ENCODE data around the gene POLR2E. TPM values are rescaled to one million over a fixed set of nuclear protein-coding genes. Genes with fewer than 3 reads are reported as not detected.

Gene POLR2E
- polyA plus RNA-seq, 3 donors from 2014 or later, result 182 to 288 (median 237) TPM

- Mint-ChIP-seq H3K4me3 (no peak overlapping the region), H3K27me3 (ENCODE audit: low read depth in 3 of 3) (peaks cover 10 to 16% (median 13%) of the 10 kb centered on the region in 3 donors), H3K27ac (peak overlapping the region in 1 of 6 donors; percentile 7), H3K9me3 (no peaks in the 10 kb centered on the region), H3K4me1 (peaks cover 36 to 44% of the 10 kb centered on the region in 2 donors), H3K36me3 (peaks cover 4 to 5% (median 4%) of the 10 kb centered on the region in 3 donors)
- DNase-seq, result no peak
Measured at GRCh38 chr19:1090731-1091543, 4.2 kb downstream of the POLR2E start.

DNA sequence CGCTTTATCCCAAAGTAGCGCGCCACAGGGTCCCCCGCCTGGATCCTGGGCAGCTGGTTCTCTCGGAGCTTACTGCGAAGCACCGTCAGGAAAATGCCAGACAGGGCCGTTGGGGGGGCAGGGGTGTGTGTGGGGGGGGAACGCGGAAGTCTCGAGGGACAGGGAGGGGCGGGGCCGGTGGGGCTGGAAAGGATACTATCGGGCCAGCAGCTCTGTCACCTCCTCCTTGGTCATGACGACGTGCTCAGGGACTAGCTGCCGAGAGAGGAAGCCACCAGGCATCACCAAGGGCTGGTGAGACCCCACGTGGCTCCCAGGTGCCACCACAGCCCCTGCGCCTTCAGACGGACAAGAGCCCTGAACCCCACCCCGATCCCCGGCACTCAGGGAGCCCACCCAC lies 5.3 kb downstream of the POLR2E start:
- peaks cover 32 to 42% of the 10 kb centered on the region in 2 donors for H3K4me1 Mint-ChIP-seq
- H3K36me3 Mint-ChIP-seq, result peaks cover 4 to 11% (median 8%) of the 10 kb centered on the region in 3 donors
- H3K4me3 Mint-ChIP-seq, result no peak overlapping the region
- H3K27ac Mint-ChIP-seq, result peak overlapping the region in 2 of 6 donors; percentile 7 to 17
- H3K9me3 Mint-ChIP-seq, result no peaks in the 10 kb centered on the region
- DNase-seq, result peak in 2 of 3 donors; percentile 37 to 49
- peaks cover 11 to 18% (median 13%) of the 10 kb centered on the region in 3 donors for H3K27me3 Mint-ChIP-seq (ENCODE audit: low read depth in 3 of 3)

DNA sequence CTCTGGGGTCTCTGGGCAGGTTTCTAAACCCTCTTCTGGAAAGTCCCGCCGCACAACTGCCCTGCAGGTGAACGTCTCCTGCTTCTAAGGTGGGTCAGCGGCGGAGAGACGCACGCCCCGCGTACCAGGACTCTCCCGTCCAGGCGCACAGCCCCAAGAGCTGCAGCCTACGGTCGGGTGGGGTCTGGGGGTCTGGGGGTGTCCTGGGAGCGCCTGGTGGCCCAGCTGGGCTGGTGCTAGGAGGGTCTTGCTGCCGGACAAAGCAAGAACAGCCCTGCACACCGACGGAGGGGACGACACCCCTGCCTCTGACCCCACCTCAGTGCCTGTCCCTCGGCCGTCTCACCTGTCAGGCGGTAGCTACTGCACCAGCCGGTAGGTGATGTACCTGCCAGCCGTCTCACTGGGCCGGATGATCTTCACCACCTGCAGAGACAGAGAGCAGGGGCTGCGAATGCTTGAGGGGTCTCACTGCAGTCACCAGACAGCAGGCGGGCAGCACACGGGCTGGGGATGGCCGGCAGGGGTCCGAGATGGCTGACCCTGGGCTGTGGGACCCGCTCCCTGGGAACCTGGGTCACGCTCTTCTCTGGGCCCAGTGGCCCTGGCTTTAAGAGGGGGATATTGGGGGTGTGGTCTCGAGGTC lies 5.9 kb downstream of the POLR2E start:
- no peak for DNase-seq
- no peak overlapping the region for H3K4me3 Mint-ChIP-seq
- peak overlapping the region in 2 of 6 donors; percentile 20 to 30 for H3K27ac Mint-ChIP-seq
- H3K9me3 Mint-ChIP-seq, result no peaks in the 10 kb centered on the region
- H3K27me3 Mint-ChIP-seq (ENCODE audit: low read depth in 3 of 3), result peaks cover 11 to 18% (median 13%) of the 10 kb centered on the region in 3 donors
- peaks cover 30 to 42% of the 10 kb centered on the region in 2 donors for H3K4me1 Mint-ChIP-seq
- H3K36me3 Mint-ChIP-seq, result peaks cover 4 to 16% (median 11%) of the 10 kb centered on the region in 3 donors

DNA sequence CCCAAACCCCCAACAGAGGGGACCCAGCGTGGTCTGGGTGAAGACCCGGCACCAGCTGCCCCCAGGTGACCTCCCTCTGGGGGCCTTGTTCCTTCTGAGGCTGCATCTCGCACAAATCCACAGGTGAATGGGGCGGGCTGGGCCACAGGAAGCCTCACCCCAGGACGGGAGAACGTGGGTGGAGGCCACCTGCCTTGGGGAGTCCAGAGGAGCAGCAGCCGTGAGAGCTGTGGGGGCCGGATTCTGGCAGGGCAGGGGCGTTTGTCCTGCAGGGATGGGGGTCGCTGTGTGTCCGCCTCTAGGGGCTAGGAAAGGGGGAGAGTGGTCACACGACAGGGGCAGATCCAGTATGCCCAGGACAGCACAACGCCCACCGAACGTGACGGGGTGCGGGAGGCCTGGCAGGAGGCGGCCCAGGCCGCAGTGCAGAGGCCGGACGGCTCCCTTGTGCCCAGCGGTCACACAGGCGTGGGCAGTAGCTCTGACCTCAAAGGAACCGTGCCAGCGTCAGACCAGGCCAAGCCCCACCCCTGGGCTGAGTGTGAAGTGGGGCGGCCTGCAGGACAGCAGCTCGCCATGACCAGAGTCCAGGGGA lies 6.7 kb downstream of the POLR2E start:
- Mint-ChIP-seq H3K4me1 (peaks cover 22 to 35% of the 10 kb centered on the region in 2 donors), H3K9me3 (no peaks in the 10 kb centered on the region)
- DNase-seq, result no peak

GRCh38 chr19:1087813-1088415 lies 7.3 kb downstream of the POLR2E start:
- H3K4me1 Mint-ChIP-seq, result peaks cover 18 to 31% of the 10 kb centered on the region in 2 donors
- H3K9me3 Mint-ChIP-seq, result no peaks in the 10 kb centered on the region
- peaks cover 4 to 16% (median 11%) of the 10 kb centered on the region in 3 donors for H3K36me3 Mint-ChIP-seq
- DNase-seq, result peak; percentile 36 to 40 (median 37)
- peaks cover 9 to 20% (median 13%) of the 10 kb centered on the region in 3 donors for H3K27me3 Mint-ChIP-seq (ENCODE audit: low read depth in 3 of 3)
- H3K4me3 Mint-ChIP-seq, result peak overlapping the region; percentile 24 to 46 (median 45)
- peak overlapping the region; percentile 87 to 93 (median 90) for H3K27ac Mint-ChIP-seq

More for the DNA sequence above, 6.7 kb downstream of the POLR2E start:
- Mint-ChIP-seq H3K36me3 (peaks cover 4 to 16% (median 11%) of the 10 kb centered on the region in 3 donors), H3K27me3 (ENCODE audit: low read depth in 3 of 3) (peaks cover 9 to 18% (median 13%) of the 10 kb centered on the region in 3 donors), H3K4me3 (no peak overlapping the region), H3K27ac (peak overlapping the region; percentile 35 to 93 (median 74))

GRCh38 chr19:1086613-1087012 lies 8.6 kb downstream of the POLR2E start:
- peaks cover 9 to 26% (median 13%) of the 10 kb centered on the region in 3 donors for H3K27me3 Mint-ChIP-seq (ENCODE audit: low read depth in 3 of 3)
- H3K4me3 Mint-ChIP-seq, result no peak overlapping the region
- H3K27ac Mint-ChIP-seq, result peak overlapping the region in 2 of 6 donors; percentile 17 to 93
- peaks cover 4 to 16% (median 11%) of the 10 kb centered on the region in 3 donors for H3K36me3 Mint-ChIP-seq
- H3K4me1 Mint-ChIP-seq, result peaks cover 18 to 27% of the 10 kb centered on the region in 2 donors
- no peaks in the 10 kb centered on the region for H3K9me3 Mint-ChIP-seq
- no peak for DNase-seq

- peaks cover 18 to 30% of the 10 kb centered on the region in 2 donors for H3K4me1 Mint-ChIP-seq
- H3K36me3 Mint-ChIP-seq, result peaks cover 4 to 16% (median 11%) of the 10 kb centered on the region in 3 donors
- H3K9me3 Mint-ChIP-seq, result no peaks in the 10 kb centered on the region
- no peak for DNase-seq
- no peak overlapping the region for H3K4me3 Mint-ChIP-seq
- H3K27ac Mint-ChIP-seq, result peak overlapping the region in 4 of 6 donors; percentile 16 to 82 (median 55)
- peaks cover 10 to 26% (median 13%) of the 10 kb centered on the region in 3 donors for H3K27me3 Mint-ChIP-seq (ENCODE audit: low read depth in 3 of 3)
Measured at GRCh38 chr19:1085676-1086442, 9.3 kb downstream of the POLR2E start.

DNA sequence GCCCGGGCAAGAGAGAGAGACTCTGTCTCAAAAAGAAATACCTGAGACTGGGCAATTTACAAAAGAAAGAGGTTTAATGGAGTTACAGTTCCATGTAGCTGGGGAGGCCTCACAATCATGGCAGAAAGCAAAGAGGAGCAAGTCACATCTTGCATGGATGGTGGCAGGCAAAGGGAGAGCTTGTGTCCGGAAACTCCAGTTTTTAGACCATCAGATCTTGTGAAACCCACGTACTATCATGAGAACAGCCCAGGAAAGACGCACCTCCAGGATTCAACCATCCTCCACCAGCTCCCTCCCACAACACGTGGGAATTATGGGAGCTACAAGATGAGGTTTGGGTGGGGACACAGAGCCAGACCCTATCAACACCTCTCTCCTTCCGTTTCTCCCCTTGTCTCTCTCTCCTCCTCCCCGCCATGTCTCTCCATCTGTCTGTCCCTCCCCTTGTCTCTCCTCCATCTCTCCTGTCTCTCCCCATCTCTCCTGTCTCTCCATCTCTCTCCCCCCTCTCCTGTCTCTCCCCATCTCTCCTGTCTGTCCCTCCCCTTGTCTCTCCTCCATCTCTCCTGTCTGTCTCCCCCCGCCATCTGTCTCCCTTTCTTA lies 10.0 kb downstream of the POLR2E start:
- H3K27ac Mint-ChIP-seq, result peak overlapping the region; percentile 5 to 82 (median 72)
- peaks cover 4 to 16% (median 11%) of the 10 kb centered on the region in 3 donors for H3K36me3 Mint-ChIP-seq
- H3K9me3 Mint-ChIP-seq, result no peaks in the 10 kb centered on the region
- peaks cover 18 to 30% of the 10 kb centered on the region in 2 donors for H3K4me1 Mint-ChIP-seq
- H3K27me3 Mint-ChIP-seq (ENCODE audit: low read depth in 3 of 3), result peaks cover 10 to 26% (median 13%) of the 10 kb centered on the region in 3 donors
- peak overlapping the region in 2 of 5 donors; percentile 5 to 7 for H3K4me3 Mint-ChIP-seq
- DNase-seq, result no peak

- Mint-ChIP-seq H3K4me1 (peaks cover 18 to 30% of the 10 kb centered on the region in 2 donors), H3K27ac (peak overlapping the region; percentile 30 to 82 (median 50)), H3K4me3 (no peak overlapping the region), H3K9me3 (no peaks in the 10 kb centered on the region), H3K36me3 (peaks cover 4 to 16% (median 11%) of the 10 kb centered on the region in 3 donors), H3K27me3 (ENCODE audit: low read depth in 3 of 3) (peaks cover 10 to 26% (median 13%) of the 10 kb centered on the region in 3 donors)
- DNase-seq, result no peak
Measured at GRCh38 chr19:1084024-1084868, 10.9 kb downstream of the POLR2E start.

- Mint-ChIP-seq H3K4me3 (no peak overlapping the region), H3K27ac (peak overlapping the region in 1 of 6 donors; percentile 53), H3K27me3 (ENCODE audit: low read depth in 3 of 3) (peaks cover 6 to 21% (median 10%) of the 10 kb centered on the region in 3 donors), H3K36me3 (peaks cover 4 to 16% (median 11%) of the 10 kb centered on the region in 3 donors), H3K9me3 (no peaks in the 10 kb centered on the region), H3K4me1 (peaks cover 16 to 29% of the 10 kb centered on the region in 2 donors)
- DNase-seq, result no peak
Measured at GRCh38 chr19:1082928-1083816, 12.0 kb downstream of the POLR2E start.

Measured in immature natural killer cell (primary cell).